Loucy (cell line): ENCODE measurements around the gene FLT1.

Experiments used
- EZH2phosphoT487 ChIP-seq: fragments of 200-600 bp; IDR thresholded peaks from 2 replicates; pipeline ENCODE4 v1.6.1; 2018; ENCODE audit warnings: antibody characterized with exemption, mild to moderate bottlenecking, moderate library complexity, borderline replicate concordance
- TF ChIP-seq, protein P1 (sequence below): fragments of 200-600 bp; sonication (generic); conservative IDR thresholded peaks from 2 replicates; pipeline ENCODE4 v1.5.1; 2014; ENCODE audit warnings: mild to moderate bottlenecking, antibody characterized with exemption, low read length

DNA sequence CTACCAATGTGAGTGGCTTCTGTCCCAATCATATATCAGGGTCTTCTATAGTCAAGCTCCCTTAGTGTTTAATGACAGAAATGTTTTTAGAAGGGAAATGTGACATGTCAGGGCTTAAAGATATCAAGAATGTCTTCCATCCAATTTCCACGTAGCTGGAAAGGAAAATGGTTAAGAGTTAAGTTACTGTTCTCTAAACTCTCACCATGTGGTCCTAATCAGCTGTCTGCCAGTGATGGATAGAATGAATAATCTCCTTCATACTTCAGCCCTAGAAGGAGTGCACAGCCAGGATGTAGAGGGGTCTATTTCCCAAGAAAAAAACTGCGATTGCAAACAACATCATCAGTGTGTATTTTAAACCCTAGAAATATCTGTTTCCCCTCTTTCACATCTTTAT lies 36.3 kb downstream of the FLT1 start:
- TF ChIP-seq, protein P1, sequence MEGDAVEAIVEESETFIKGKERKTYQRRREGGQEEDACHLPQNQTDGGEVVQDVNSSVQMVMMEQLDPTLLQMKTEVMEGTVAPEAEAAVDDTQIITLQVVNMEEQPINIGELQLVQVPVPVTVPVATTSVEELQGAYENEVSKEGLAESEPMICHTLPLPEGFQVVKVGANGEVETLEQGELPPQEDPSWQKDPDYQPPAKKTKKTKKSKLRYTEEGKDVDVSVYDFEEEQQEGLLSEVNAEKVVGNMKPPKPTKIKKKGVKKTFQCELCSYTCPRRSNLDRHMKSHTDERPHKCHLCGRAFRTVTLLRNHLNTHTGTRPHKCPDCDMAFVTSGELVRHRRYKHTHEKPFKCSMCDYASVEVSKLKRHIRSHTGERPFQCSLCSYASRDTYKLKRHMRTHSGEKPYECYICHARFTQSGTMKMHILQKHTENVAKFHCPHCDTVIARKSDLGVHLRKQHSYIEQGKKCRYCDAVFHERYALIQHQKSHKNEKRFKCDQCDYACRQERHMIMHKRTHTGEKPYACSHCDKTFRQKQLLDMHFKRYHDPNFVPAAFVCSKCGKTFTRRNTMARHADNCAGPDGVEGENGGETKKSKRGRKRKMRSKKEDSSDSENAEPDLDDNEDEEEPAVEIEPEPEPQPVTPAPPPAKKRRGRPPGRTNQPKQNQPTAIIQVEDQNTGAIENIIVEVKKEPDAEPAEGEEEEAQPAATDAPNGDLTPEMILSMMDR, result no peak
- TF ChIP-seq EZH2phosphoT487, result no peak
